ENCODE results near the gene CETN2. TPM values are rescaled to one million over a fixed set of nuclear protein-coding genes. Genes with fewer than 3 reads are reported as not detected.

The CETN2 gene
- total and polyA plus RNA-seq, 8 donors: 6.6 to 31.4 (median 12.9) TPM

- Histone ChIP-seq H3K4me3 (no peak overlapping the region), H3K4me1 (no peaks in the 10 kb centered on the region), H3K9me3 (no peaks in the 10 kb centered on the region), H3K27ac (no peak overlapping the region), H3K36me3 (no peaks in the 10 kb centered on the region), H3K27me3 (no peaks in the 10 kb centered on the region)
- intact Hi-C loops (cut with DNase I): no loop called here
- no peak for TF ChIP-seq CTCF (IDR thresholded peaks at IDR 0.05)
- no peak for DNase-seq
- FAIRE-seq: no peak
- WGBS, 2 donors: 70 to 82% methylated on average over 4 of the region's 4 CpGs
- no peak for ATAC-seq
These were observed 2.8 kb upstream of the CETN2 start for GRCh38 chrX:152833378-152833777.

DNA sequence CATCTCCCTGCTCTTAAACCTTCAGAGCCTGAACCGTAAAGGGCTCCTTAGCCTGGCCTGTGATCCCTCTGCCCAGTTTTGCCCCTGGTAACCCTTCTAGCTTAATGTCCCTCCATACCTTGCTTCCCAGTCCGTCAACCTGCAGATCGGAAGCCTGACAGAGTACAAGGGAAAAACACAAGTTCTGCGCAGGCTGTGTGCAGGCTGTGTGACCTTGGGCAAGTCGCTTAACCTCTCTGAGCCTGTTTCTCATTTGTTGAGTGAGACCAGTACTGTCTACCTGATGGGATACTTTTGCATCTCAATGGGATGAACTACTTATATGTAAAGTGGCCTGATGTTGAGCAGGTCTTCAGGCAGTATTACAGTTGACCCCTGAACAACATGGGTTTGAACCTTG is 2.0 kb upstream of the CETN2 start:
- intact Hi-C loops (cut with DNase I): no loop called here
- H3K9me3 ChIP-seq: no peaks in the 10 kb centered on the region
- no peak for DNase-seq
- no peak overlapping the region for H3K4me3 ChIP-seq
- FAIRE-seq: no peak
- ATAC-seq: no peak
- H3K27me3 ChIP-seq: no peaks in the 10 kb centered on the region
- TF ChIP-seq CTCF (IDR thresholded peaks at IDR 0.05): no peak
- WGBS, 2 donors: 84 to 86% methylated on average over 5 of the region's 5 CpGs
- no peaks in the 10 kb centered on the region for H3K4me1 ChIP-seq
- no peak overlapping the region for H3K27ac ChIP-seq
- H3K36me3 ChIP-seq: no peaks in the 10 kb centered on the region

DNA sequence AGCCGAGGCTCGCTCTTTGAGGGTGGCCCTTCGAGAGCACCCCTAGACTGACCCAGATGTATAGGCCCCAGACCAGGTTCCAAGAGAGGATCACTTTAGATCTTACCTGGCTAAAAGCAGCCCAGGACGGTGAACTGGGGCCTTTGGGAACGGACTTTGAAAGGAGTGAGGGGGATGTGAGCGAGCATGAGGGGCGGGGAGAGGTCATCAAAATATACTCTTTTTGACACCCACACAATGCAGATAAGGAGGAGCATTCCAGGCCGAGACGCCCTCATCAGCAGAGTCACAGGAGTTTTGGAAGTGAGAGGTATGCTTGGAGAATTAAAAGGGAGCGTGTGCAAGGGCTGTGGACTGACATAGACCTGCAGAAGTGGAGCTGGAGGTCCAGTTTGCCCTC is 834 bp upstream of the CETN2 start:
- DNase-seq: no peak

GRCh38 chrX:152824841-152825374 is 5.6 kb downstream of the CETN2 start:
- Histone ChIP-seq H3K9me3 (no peaks in the 10 kb centered on the region), H3K4me3 (no peak overlapping the region), H3K36me3 (no peaks in the 10 kb centered on the region), H3K27me3 (peaks cover 0 to 5% (median 0%) of the 10 kb centered on the region in 4 donors), H3K27ac (no peak overlapping the region), H3K4me1 (no peaks in the 10 kb centered on the region)
- 40 to 42% methylated on average over 7 of the region's 7 CpGs for WGBS, 2 donors
- ATAC-seq (no peak), FAIRE-seq (no peak), DNase-seq (no peak)
- intact Hi-C loops (cut with DNase I): no loop called here
- TF ChIP-seq CTCF (IDR thresholded peaks at IDR 0.05): no peak

More for the DNA sequence above, 834 bp upstream of the CETN2 start:
- Histone ChIP-seq H3K27ac (no peak overlapping the region), H3K36me3 (no peaks in the 10 kb centered on the region), H3K4me3 (peak overlapping the region; percentile 33 to 48 (median 44)), H3K4me1 (no peaks in the 10 kb centered on the region), H3K9me3 (no peaks in the 10 kb centered on the region), H3K27me3 (no peaks in the 10 kb centered on the region)
- no peak for ATAC-seq
- 5 to 28% methylated on average over 10 of the region's 10 CpGs for WGBS, 2 donors
- no peak for FAIRE-seq
- intact Hi-C loops (cut with DNase I): no loop called here
- TF ChIP-seq CTCF (IDR thresholded peaks at IDR 0.05): no peak

DNA sequence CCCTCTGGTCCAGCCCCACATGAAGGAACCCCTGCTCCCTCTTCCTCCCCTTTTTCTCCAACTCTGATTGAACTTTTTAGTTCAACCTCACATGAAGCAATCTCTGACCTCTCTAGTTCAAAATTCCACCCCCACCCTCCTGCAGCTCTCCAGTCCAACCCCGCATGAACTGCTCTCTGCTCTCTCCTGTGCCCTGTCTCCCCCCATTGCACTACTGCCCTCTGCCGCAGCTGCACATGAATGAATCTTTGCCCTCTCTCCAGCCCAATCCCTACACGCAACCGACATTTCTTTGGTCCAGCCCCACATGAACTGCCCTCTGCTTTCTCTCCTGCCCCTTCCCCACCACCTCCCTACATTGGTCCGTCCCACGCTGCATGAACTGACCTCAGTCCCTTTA is 6.9 kb downstream of the CETN2 start:
- ATAC-seq (no peak), FAIRE-seq (no peak), DNase-seq (no peak)
- H3K36me3 ChIP-seq: no peaks in the 10 kb centered on the region
- intact Hi-C loops (cut with DNase I): no loop called here
- TF ChIP-seq CTCF (IDR thresholded peaks at IDR 0.05): no peak
- H3K4me1 ChIP-seq: no peaks in the 10 kb centered on the region
- no peaks in the 10 kb centered on the region for H3K9me3 ChIP-seq
- peaks cover 0 to 5% (median 0%) of the 10 kb centered on the region in 4 donors for H3K27me3 ChIP-seq
- H3K27ac ChIP-seq: no peak overlapping the region
- no peak overlapping the region for H3K4me3 ChIP-seq
- WGBS, 2 donors: 43 to 44% methylated on average over 6 of the region's 6 CpGs
